Measurements from ENCODE around the gene PDK2.

Gene PDK2

GRCh38 chr17:50117202-50118051 lies 22.3 kb downstream of the PDK2 start:
- DNase-seq (ENCODE audit: low spot score) = no peak

DNA sequence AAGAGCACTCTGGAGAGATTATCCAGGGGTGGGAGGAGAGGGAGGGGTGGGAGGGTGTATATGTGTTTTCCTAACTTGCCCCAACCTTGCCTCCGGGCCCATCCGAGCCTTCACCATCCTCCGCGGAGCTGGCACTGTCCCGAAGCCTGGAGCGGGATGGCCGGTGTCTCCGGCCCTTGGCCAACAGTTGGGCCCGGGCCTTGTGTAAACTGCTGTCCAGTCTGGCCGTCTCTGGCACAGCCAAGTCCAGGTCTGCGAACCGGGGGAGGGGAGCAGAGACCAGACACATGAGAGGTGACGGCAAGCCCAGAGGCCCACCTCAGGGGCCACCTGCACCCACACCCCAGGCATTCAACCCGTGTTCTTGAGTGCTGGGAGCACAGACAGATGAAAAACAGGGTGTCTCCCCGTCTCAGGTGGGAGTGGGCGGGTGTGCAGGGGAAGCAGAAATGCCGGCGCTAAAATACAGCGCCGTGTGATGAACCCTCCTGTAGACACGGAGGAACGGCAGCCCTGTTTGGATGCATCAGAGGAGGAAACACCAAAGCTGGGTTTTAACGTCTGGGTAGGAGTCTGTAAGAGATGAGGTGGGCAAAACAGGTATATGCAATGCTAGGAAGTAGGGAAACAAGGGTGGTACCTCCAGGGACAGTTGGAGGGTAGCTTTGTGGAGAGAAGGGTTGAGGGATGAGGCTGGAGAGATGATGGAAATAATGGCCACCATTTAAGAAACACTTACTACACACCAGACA lies 23.1 kb downstream of the PDK2 start:
- DNase-seq (ENCODE audit: low spot score) = no peak

DNA sequence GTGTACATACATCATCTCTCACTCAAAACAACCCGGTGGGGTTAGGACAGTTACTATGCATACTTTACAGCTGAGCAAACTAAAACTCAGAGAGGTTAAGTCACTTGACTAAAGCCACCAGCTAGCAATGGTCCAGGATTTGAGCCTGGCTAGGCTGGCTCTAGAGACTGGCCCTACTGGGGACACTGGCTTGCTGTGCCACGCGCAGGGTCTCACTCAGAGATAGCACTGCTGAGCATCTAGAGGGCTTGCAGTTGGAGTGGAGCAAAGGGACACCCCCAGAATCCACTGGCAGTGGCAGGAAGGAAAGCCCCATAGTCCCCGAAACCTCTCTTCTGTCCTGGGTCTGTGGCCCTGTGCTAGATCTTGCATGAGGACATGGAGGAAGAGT lies 23.7 kb downstream of the PDK2 start:
- no peak for DNase-seq (ENCODE audit: low spot score)

- no peak for DNase-seq (ENCODE audit: low spot score)
These were observed 25.5 kb downstream of the PDK2 start for GRCh38 chr17:50120475-50121253.

- no peak for DNase-seq (ENCODE audit: low spot score)
These were observed 27.8 kb downstream of the PDK2 start for GRCh38 chr17:50122945-50123344.

GRCh38 chr17:50123649-50124349 lies 28.6 kb downstream of the PDK2 start:
- no peak for DNase-seq (ENCODE audit: low spot score)

DNA sequence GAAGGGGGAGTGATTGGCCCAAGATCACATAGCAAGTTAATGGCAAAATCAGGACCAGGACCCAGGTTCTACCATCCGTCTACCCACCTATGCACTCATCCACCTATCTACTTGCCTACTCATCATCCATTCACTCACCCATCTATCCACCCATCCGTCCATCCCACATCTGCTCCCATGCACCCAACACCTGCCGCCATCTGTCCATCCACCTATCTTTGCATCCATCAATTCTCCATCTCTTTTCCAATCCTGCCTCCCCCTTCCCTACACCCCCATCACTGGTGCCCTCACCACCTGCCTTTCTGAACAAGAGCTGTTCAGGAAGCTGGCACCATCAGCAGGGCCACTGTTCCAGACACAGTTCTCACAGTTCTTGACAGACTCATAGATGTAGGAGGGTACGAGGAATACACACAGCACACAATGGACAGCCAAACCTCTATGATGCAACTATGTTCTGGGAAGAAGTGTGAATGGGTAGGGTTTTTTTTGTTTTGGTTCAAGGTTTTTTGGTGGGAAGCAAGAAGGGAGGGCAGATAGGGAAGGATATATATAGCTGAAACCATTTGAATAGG lies 30.4 kb downstream of the PDK2 start:
- no peak for DNase-seq (ENCODE audit: low spot score)

DNA sequence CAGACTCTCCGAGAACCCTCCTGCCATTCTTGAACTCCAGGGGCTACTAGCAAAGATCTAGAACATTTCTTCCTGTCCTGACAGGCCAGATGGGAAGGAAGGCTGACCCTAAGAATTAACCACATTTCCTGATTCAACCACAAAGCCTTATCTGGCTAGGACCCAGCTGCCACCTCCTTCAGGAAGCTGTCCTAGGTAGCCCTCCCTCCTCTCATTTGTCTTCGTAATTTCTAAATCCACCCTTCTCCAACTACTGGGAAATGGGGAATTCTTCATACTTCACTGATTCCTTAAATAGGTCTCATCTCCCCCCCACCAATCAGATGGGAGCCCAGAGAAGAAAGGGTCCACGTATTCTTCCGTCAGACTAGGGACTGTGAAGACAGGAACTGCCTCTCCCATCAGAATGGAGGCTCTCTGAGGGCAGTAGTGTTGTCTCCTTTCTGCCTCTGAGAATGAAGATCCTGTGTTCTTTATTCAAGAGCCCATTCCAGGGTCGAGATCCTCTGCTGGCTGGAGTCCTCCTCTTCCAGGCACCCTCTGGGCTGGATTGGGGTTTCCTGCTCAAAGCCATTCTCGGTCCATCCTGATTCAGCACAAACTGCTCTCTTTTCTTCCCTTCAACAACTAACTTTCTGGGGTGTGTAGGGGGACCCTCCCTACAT lies 32.7 kb downstream of the PDK2 start:
- no peak for DNase-seq (ENCODE audit: low spot score)

- no peak for DNase-seq (ENCODE audit: low spot score)
These were observed 33.5 kb downstream of the PDK2 start for GRCh38 chr17:50128441-50129352.

DNA sequence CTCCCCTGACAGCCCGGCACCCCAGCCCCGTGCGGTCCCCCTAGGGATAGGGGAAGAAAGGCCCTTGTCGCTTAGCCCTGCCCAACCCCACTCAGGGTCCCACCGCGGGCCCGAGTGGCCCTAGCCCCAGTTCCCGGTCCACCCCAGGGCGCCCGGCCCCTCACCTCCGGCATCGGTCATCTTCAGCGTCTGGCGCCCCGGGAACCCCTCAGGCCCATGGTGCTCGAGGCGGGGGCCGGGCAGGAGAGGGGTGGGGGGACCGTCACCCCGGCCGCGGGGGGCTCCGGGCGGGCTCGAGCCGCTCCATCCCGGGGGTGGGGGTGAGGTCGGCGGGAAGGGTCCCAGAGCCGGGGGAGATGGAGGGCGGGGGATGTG lies 34.2 kb downstream of the PDK2 start:
- DNase-seq (ENCODE audit: low spot score) = no peak

GRCh38 chr17:50129728-50130558 lies 34.8 kb downstream of the PDK2 start, which contains the start of gene SAMD14:
Gene SAMD14, minus strand, starts transcription at chr17:50130160. Its CDS starts 5,201 bp downstream, at chr17:50124959.
- no peak for DNase-seq (ENCODE audit: low spot score)

DNA sequence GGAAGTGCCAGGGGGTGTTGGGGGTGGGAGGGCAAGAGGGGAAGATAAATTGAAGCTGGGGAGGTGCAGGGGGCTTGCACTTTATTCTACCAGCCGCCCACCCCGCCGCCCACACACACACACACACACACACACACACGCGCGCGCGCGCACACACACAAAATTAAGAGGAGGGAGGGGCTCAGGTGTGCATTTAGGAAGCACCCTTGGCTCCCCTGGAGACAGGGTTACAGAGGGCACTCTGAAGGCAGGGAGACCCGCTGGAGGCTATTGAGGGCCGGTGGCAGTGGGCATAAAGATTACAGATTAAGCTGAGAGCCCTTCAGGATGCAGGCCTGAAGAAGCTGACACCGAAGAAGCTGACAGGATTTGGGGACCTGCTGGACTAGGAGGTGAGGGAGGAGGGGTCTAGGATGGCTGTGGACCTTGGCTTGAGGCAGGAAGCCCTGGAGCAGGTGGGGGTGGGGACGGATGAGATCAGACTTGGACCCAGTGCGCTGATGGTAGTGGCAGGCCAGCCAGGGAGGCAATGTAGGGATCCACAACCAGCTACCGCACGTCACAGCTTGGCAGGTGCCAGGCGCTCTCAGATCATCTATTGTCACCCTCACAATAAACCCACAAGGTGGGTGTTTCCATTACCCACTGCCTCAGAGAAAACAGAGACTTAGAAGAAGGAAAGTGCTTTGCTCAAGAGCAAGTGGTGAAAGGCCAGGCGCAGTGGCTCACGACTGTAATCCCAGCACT lies 35.6 kb downstream of the PDK2 start:
- no peak for DNase-seq (ENCODE audit: low spot score)

DNA sequence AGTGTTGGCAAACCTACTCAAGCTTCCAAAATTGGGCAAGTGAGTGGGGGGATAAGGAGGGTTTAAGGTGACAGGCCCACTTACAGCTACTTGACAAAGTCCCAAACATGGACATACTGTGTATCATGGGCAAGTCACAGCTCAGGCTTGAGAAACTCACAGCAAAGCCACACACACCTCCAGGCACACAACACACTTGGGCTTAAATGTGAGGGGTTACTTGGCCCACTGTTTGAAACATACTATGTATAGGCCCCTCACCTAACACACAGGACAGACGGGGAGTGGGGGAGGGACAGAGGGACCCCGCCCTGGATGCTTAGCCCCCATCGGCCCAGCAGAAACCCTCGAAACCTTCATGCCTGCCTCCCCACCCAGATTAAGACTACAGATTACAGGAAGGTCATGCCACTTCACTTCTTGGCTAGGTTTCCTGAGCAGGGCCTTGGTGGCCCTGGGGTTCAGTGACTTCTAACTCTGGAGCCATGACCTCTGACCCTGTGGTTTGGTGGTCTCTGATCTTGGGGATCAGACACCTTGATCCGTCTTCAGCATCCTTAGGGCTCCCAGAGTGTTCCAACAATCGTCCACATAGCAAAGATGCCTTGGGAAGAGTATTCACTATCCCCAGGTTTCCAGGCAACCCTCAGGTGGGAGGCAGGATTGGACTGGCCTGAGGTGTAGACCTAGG lies 37.1 kb downstream of the PDK2 start:
- no peak for DNase-seq (ENCODE audit: low spot score)

DNA sequence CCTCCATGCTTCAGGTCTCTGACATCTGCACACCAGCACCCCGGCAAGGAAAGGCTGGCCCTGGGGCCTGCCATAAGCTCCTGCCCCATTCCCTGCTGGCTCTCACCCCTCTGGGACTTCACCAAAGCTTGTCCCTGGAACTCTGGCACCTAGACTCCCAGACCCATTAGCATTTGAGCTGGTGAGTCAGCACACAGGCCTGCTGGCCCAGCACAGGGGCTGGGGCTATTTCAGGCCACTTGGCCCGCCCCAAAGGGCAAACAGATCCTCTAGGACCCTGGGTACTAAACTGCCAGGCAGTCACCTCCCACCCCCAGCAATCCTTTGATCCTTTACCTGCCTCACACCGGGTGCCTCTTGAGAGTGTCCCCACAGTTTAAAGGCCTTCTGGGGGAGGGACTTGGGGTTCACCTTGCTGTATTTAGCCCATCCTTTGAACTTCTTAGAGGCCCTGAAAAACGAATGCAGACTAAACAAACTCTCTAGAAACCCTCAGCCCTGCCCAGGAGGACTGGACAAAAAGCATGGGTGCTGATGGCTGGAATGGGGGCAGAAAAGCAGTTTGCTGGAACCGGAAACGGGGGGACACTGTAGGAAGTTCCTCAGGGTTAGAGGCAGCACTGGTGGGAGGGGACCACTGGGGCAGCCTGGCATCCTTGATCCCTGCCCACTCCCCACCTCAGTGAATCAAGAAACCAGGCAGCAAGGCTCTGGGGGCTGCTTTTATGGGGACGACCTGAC lies 38.0 kb downstream of the PDK2 start:
- DNase-seq (ENCODE audit: low spot score) = no peak

DNA sequence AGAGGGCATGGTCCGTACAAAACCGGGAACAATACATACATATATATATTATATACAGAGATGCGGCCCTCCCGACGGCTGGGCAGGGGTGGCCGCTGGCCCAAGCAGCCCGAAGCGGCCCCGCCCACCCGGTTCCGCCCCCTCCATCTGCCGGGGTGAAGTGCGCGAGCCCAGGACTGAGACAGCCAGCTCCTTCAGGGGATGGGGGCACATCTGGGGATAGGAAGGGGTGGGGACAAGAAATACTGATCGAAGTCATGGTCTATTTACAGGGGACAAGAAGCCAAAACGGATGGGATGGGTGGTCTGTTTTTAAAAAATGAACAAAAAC lies 38.6 kb downstream of the PDK2 start:
- DNase-seq (ENCODE audit: low spot score) = no peak

DNA sequence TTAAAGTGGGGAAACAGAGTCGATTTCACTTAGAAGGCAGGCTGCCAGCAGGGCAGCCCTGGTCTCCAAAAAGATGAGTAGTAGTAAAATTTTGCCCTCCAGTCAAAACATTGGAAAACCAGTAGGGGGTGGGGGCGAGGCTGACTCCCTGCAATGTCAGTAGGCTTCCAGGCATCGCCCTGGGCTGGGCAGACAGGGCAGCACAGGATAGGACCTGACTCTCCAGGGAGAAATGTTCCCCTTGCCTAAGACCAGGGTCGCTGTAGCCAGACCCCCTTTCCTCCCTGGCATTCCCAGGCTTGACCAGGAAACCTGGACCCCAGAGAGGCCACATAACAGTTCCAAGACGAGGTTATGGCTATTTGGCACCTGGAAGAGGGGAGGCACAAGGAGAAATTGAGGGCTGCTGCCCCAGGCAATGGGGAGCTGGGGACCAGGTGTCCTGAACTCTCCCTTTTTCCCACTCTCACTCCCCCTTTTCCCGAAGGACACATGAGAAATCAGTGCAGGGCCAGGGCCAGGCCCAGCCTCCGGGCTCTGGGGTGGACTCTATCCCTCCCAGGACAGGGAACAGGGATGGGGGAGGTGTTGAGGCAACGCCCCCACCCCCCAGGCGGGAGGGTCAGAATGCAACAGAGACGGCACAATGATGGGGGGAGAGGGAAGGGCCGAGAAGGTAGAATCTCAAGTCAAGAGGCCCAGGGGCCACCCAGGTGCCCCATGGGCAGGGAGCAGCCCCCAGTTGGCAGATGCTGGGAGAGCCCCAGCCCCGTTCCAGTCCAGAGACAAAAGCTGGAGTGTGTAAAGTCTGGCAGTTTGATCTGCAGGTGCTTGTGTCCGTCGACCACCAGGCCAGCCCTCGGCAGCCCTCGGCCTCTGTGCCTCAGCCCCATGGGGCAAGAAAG lies 39.3 kb downstream of the PDK2 start:
- DNase-seq (ENCODE audit: low spot score) = no peak
